K562 (cell line): ENCODE results near the gene PIGC. TPM values are rescaled to one million over a fixed set of nuclear protein-coding genes. Genes with fewer than 3 reads are reported as not detected.

Experiments
- CBFB ChIP-seq: sonication (generic); formaldehyde crosslinking; IDR thresholded peaks from 2 replicates; pipeline ENCODE4 v1.4.0; 2020; ENCODE audit warnings: mild to moderate bottlenecking, missing genetic modification reagents
- ETV1 ChIP-seq: fragments of 450-650 bp; conservative IDR thresholded peaks from 2 replicates; pipeline ENCODE4 v1.6.1; 2016; ENCODE audit warnings: missing genetic modification characterization, control low read depth, low read depth, missing compliant biosample characterization
- FOSL1 ChIP-seq: fragments of 200-800 bp; sonication (Bioruptor generic); conservative IDR thresholded peaks from 2 replicates; pipeline ENCODE4 v1.6.1; 2016; ENCODE audit warnings: missing genetic modification characterization, missing compliant biosample characterization
- ILK ChIP-seq: fragments of 450-650 bp; IDR thresholded peaks from 2 replicates; pipeline ENCODE4 v1.6.1; 2016; ENCODE audit warnings: missing genetic modification characterization, low read depth, mild to moderate bottlenecking, missing compliant biosample characterization, moderate library complexity, borderline replicate concordance
- KDM1A ChIP-seq, 2 experiments: fragments of 450-650 bp; IDR thresholded peaks; 2 replicates each; pipeline ENCODE4 v1.6.1; 2016; ENCODE audit warnings: mild to moderate bottlenecking in 2 of 2
- SMAD2 ChIP-seq: fragments of 150-350 bp; IDR thresholded peaks from 2 replicates; pipeline ENCODE4 v1.6.1; 2014; ENCODE audit warnings: low read depth, mild to moderate bottlenecking, low read length
- SMAD3 ChIP-seq: fragments of 450-650 bp; formaldehyde crosslinking; conservative IDR thresholded peaks from 2 replicates; pipeline ENCODE4 v1.4.0; 2020; ENCODE audit warnings: mild to moderate bottlenecking
- ZFP1 ChIP-seq: fragments of 450-650 bp; formaldehyde crosslinking; IDR thresholded peaks from 2 replicates; pipeline ENCODE4 v1.4.0; 2020; ENCODE audit warnings: mild to moderate bottlenecking, mixed read lengths
- ZFPM2 ChIP-seq: fragments of 250-450 bp; sonication (Bioruptor Pico); IDR thresholded peaks from 2 replicates; pipeline ENCODE4 v1.5.1; 2022; ENCODE audit warnings: mild to moderate bottlenecking
- ZNF274 ChIP-seq: IDR thresholded peaks from 2 replicates; pipeline ENCODE4 v1.6.1; 2011; ENCODE audit warnings: low read depth, mild to moderate bottlenecking, low read length, moderate library complexity, borderline replicate concordance
- ZNF764 ChIP-seq: fragments of 250-450 bp; sonication (Bioruptor Pico); IDR thresholded peaks from 2 replicates; pipeline ENCODE4 v1.4.0; 2020; ENCODE audit warnings: low read depth, mild to moderate bottlenecking, moderate library complexity
- polyA plus RNA-seq, 8 experiments: library from polyadenylated mRNA; depleted of rRNA in 4 of 8; stranded (reverse) in 5 of 8; unstranded in 3 of 8; fragments of >200 nt; fragmentation: Nextera tagmentation in 2 of 8; fragmentation: Illumina TruSeq in 1 of 8; extraction: Ambion mirVana in 2 of 8; extraction: Trizol in 1 of 8; gene quantifications; 2 replicates each; pipeline versions ENCODE4 v1.2.1 to v1.2.3, GENCODE V29; 2011 to 2014; ENCODE audit warnings: inconsistent platforms in 1 of 8, missing spikeins in 1 of 8
- total RNA-seq, 7 experiments: library from RNA; depleted of rRNA in 6 of 7; stranded (reverse); fragments of >200 nt in 6 of 7; fragmentation: Illumina TruSeq in 2 of 7; extraction: Trizol in 2 of 7; gene quantifications; 2 replicates each; pipeline versions ENCODE4 v1.2.1 to v1.2.3, GENCODE V29; 2011 to 2021; ENCODE audit warnings: low replicate concordance in 1 of 7
- TF ChIP-seq, protein P1 (sequence below): fragments of 200-800 bp; sonication (Bioruptor generic); IDR thresholded peaks from 2 replicates; pipeline ENCODE4 v1.6.1; 2017; ENCODE audit warnings: missing genetic modification characterization, missing compliant biosample characterization
- TF ChIP-seq, protein P2 (sequence below): fragments of 250-450 bp; sonication (Bioruptor Pico); IDR thresholded peaks from 2 replicates; pipeline ENCODE4 v1.5.0; 2020; ENCODE audit warnings: mild to moderate bottlenecking
- TF ChIP-seq, protein P3 (sequence below), 2 experiments: fragments of 450-650 bp; formaldehyde crosslinking in 1 of 2; IDR thresholded peaks; 2 replicates each; pipeline versions ENCODE4 v1.4.0 to v1.6.1; 2014 to 2020; ENCODE audit warnings: mild to moderate bottlenecking in 2 of 2, borderline replicate concordance in 1 of 2, low read depth in 1 of 2
- TF ChIP-seq, protein P4 (sequence below): fragments of 250-450 bp; sonication (Bioruptor Pico); IDR thresholded peaks from 2 replicates; pipeline ENCODE4 v1.8.0; 2022; ENCODE audit warnings: inconsistent platforms

The PIGC gene
- total and polyA plus RNA-seq, 9 of the 15 experiments (the other 6 are each of a cell fraction or from before 2014, with no cell fraction given) = 30.5 to 97.9 (median 54.7) TPM

DNA sequence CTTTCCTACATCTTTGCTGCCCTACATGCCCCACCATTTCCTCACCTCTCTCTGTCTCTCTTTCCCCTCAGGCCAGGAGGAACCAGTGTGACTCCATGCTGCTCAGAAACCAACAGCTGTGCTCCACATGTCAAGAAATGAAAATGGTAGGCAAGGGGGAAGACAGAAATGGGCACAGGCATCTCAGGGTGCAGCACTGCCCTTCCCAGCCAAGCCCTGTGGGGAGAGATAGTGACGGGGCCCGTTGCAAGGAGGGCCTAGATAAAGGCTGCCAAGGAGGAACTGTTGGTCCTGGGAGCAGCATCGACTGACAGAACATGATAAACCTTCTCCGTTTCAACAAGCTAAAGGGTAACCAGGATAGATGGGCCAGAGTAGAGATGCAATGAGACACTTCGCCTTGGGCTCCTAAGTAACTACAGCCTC is 12.5 kb upstream of the PIGC start (continued):
- TF ChIP-seq SMAD2 (no peak), ZNF764 (no peak), ZFPM2 (CRISPR knock-in tag) (no peak), ZNF274 (0 out of 2 replicates have a peak, but pooled peaks have one; percentile 25), FOSL1 (peak; percentile 41; the same call in 1 of the 2 replicates), ILK (tag) (peak; percentile 71; the same call in 1 of the 2 replicates), CBFB (no peak), KDM1A (IDR thresholded peaks at IDR 0.05) (peak; percentile 52 to 56; a peak in 1 of 4 replicates), SMAD3 (peak; percentile 87), ETV1 (tag) (no peak), ZFP1 (peak; percentile 46; the same call in 1 of the 2 replicates)
- TF ChIP-seq, protein P1, sequence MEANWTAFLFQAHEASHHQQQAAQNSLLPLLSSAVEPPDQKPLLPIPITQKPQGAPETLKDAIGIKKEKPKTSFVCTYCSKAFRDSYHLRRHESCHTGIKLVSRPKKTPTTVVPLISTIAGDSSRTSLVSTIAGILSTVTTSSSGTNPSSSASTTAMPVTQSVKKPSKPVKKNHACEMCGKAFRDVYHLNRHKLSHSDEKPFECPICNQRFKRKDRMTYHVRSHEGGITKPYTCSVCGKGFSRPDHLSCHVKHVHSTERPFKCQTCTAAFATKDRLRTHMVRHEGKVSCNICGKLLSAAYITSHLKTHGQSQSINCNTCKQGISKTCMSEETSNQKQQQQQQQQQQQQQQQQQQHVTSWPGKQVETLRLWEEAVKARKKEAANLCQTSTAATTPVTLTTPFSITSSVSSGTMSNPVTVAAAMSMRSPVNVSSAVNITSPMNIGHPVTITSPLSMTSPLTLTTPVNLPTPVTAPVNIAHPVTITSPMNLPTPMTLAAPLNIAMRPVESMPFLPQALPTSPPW (CRISPR knock-in tag) = peak; percentile 68
- TF ChIP-seq, protein P2, sequence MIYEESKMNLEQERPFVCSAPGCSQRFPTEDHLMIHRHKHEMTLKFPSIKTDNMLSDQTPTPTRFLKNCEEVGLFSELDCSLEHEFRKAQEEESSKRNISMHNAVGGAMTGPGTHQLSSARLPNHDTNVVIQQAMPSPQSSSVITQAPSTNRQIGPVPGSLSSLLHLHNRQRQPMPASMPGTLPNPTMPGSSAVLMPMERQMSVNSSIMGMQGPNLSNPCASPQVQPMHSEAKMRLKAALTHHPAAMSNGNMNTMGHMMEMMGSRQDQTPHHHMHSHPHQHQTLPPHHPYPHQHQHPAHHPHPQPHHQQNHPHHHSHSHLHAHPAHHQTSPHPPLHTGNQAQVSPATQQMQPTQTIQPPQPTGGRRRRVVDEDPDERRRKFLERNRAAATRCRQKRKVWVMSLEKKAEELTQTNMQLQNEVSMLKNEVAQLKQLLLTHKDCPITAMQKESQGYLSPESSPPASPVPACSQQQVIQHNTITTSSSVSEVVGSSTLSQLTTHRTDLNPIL (CRISPR knock-in tag) = no peak
- TF ChIP-seq, protein P3, sequence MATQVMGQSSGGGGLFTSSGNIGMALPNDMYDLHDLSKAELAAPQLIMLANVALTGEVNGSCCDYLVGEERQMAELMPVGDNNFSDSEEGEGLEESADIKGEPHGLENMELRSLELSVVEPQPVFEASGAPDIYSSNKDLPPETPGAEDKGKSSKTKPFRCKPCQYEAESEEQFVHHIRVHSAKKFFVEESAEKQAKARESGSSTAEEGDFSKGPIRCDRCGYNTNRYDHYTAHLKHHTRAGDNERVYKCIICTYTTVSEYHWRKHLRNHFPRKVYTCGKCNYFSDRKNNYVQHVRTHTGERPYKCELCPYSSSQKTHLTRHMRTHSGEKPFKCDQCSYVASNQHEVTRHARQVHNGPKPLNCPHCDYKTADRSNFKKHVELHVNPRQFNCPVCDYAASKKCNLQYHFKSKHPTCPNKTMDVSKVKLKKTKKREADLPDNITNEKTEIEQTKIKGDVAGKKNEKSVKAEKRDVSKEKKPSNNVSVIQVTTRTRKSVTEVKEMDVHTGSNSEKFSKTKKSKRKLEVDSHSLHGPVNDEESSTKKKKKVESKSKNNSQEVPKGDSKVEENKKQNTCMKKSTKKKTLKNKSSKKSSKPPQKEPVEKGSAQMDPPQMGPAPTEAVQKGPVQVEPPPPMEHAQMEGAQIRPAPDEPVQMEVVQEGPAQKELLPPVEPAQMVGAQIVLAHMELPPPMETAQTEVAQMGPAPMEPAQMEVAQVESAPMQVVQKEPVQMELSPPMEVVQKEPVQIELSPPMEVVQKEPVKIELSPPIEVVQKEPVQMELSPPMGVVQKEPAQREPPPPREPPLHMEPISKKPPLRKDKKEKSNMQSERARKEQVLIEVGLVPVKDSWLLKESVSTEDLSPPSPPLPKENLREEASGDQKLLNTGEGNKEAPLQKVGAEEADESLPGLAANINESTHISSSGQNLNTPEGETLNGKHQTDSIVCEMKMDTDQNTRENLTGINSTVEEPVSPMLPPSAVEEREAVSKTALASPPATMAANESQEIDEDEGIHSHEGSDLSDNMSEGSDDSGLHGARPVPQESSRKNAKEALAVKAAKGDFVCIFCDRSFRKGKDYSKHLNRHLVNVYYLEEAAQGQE (IDR thresholded peaks at IDR 0.05; ENCODE audit: borderline replicate concordance) = no peak
- TF ChIP-seq, protein P3 (CRISPR knock-in tag; IDR thresholded peaks at IDR 0.05; ENCODE audit: low read depth) = no peak
- TF ChIP-seq, protein P4, sequence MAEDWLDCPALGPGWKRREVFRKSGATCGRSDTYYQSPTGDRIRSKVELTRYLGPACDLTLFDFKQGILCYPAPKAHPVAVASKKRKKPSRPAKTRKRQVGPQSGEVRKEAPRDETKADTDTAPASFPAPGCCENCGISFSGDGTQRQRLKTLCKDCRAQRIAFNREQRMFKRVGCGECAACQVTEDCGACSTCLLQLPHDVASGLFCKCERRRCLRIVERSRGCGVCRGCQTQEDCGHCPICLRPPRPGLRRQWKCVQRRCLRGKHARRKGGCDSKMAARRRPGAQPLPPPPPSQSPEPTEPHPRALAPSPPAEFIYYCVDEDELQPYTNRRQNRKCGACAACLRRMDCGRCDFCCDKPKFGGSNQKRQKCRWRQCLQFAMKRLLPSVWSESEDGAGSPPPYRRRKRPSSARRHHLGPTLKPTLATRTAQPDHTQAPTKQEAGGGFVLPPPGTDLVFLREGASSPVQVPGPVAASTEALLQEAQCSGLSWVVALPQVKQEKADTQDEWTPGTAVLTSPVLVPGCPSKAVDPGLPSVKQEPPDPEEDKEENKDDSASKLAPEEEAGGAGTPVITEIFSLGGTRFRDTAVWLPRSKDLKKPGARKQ = no peak
